ENCODE data around the gene CRACR2A.

CRACR2A gene

DNA sequence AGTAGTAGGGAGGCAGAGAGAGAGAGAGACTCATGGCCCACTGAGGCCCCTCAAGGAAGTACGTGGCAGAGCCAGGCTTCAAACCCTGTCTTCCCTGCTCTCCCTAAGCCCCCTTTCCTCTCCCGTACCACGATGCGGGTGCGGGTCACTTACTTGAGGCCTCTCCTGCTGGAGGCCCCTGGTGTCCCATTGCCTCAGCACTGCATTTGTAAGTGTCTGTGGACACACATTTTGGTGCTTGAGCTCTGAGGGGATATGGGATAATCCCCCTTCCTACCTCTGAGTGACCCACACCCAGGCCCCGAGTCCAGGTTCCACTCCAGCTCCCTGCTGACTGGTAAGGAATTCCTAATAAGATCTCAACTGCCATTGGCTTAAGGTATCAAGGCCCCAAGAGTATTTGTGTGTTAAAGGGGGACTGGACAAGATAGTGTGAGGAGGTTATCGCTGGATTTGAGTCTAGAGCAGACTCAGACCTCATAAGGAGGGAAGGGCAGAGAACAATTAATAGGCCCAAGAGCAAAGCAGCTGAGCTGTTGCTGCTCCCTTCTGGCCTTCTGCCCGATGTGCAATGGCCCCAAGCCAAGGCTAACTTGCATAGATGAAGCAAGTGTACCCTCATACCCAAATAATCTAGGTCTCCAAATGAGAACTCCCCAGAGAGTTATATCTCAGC, 71.9 kb downstream of the CRACR2A start:
- DNase-seq: no peak

DNA sequence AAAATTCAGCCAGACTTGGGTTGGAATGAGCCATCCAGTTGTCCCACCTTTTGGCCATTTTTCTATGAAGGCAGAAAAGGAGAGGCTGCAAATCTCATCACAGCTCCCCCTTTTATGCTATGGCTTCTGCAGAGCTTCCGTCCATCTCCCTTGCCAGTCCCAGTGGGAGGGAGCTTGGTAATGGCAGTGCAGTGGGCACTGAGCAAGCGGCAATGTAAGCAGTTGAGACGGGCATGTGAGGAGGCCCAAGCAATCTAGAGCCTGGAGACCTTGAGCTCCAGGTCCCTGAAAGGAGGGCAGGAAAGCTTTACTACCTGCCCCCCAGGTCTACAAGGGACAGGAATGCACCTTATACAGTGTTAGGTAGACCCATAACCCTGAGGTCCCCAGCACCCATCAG, 73.1 kb downstream of the CRACR2A start:
- no peak for DNase-seq

DNA sequence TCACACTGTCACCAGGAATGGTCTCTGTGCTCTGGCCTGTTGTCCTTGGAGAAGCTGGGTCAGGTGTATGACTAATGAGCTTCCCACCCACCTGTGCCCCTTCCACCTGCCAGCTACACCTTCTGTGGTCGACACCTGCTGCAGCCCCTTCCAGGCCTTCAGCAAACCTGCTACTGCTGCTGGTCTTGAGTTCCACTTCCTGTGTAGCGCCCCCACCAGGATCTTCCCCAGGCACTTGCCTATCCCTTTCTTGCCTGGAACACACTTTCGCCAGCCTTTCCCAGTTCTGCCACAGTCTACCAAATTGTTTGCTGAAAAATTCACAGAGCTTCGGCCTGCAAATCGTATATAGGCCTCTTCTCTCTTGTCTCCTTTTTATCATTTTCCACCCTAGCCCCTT, 75.3 kb downstream of the CRACR2A start:
- DNase-seq: no peak

DNA sequence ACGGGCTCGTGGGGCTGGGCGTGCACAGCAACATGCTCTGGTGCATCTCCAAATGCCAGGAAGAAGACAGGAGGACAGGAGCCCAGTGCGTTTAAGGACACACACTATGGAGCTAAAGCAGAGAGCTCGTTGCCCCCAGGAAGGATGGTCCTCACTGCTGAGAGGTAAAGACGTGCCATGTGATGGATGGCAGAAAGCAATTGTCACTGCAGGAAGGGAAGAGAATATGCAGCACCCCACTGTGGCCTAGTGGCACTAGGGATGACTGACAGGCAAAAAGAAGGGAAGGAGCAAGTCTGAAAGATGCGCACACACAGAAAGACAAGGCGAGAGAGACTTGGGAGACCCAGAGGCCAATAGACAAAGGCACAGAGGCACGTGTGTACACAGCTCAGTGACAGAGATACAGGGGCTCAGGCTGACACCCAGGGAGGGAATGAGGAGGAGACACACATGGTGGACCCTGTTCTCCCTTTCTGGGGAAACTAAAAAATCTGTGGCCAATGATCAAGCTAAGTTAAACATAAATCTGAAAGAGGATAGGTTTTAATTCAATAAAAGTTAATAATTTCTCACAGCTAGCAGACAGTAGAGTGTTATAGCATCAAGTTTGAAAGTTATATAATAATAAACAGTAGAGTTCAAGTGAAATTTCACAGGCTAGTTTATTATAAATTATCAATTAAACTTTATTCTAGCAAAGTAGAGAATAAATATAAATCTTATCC, 78.8 kb downstream of the CRACR2A start:
- no peak for DNase-seq

DNA sequence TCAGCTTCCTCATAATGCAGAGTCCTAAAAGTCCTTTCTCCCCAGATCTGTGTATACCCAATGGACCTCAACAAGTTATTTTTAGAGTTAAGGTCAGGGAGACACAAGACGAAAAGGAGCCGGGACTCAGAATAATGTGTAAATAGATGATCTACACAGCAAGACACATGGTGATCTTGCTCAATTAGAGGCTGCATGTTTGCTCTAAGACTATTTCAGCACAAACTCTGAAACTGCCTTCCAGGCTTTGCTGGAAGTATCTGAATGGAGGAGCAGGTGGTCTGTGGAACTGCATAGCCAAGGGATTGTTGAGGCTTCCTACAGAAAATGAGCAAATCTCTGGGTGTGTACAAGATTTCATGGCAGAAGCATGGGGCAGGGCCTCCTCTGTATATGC, 80.8 kb downstream of the CRACR2A start:
- DNase-seq: no peak

DNA sequence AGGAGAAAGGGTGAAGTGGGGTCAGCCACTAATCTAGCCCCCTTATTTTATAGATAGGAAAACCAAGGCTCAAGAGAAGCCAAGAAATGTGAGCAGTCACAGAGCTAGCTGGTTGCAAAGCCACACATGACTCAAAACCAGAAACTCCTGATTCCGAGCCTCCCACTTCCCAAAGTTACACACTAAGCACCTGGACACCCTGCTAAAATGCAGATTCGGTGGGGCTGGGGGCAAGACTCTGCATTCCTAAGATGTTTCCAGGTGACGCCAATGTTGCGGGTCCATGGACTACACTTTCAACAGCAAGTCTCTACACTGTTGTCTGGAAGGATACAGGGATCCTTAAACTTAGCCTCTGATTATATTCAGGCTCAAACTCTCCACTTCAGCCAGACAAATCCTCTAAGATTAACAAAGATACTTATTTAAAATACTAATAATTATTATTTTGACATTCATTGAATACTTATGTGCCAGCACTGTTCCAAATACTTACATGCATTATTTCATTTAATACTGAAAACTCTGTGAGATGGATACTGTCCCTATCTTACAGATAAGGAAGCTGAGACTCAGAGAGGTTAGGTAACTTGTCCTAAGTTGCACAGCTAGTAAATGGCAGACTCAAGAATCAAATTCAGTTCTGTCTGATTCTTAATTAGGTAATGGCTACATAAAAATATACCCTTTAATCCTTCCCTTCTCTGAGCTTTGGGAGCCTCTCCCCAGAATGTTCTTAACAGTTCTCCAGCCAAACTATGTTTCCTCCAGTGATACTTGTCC, 81.4 kb downstream of the CRACR2A start:
- DNase-seq: no peak

DNA sequence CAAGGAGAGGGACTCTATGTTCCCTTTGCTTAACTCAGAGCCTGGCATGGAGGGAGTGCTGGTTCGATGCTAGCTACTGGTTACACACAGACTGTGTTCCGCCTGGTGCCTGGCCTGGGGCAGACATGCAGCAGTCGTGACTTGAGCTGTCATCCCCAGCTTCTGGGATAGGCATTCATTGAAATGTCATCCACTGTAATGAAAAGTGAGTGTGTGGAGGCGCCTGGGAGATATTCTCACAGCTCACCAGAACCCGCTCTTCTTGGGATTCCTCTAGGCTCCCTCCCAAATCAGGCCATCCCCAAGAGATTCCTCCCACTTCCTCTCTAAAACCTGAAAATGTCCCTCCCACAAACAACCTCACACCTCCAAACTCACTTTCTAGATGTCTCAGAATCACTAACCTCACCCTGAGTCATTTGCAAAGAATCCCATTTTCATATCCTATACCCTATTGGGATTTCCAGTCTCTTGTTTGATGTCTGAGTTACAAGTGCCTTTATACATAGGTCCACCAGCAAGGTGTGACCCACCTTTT, 82.8 kb downstream of the CRACR2A start:
- DNase-seq: no peak

DNA sequence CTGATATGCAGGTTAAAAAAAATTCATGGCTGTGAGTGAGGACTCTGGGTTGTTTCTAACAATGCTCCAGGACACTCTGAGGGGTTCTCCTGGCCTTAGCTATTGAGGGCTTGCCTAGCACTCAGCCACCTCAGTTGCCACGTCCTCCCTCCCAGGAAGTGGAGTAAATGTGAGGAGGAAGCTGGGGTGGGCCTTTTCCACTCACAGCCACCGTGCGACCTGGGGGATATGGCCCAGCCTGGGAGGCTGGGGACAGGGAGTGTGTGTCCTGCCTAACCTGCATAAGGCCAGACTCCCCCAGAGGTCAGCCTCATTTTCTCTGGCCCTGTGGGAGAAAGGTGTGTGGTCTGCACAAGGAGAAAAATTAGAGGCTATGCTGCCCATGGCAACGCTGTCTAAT, 83.3 kb downstream of the CRACR2A start:
- DNase-seq: no peak

DNA sequence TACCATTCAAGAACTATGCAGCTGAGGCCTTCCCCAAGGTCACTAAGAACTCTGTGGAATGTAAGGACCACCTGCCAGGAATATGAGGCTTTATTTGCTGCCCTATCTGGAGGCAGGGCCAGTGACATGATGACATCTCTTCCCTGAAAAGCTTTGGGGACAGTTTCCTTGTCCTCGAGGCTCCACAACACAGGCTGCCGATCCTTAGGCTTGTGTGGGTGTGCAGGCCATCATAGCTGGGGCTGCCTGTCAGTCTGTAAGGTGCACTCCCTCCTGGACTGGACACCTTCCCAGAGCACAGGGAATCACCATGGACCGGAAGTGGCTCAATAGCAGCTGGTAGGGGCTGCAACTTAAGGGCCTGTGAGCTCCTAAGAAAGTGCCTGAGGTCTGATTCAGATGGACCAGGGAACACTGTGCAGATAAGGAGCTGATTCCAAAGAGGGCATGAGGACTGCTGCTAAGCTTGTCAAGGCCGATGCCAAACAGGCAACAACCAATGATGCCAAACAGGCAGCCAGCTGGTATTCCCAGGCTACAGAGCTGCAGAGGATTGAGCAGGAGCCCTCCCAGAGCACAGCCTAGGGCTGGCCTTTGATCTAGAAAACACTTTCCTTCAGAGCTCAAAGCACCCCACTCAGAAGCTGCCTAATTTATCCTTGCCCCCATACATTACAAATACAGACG, 84.3 kb downstream of the CRACR2A start:
- no peak for DNase-seq

DNA sequence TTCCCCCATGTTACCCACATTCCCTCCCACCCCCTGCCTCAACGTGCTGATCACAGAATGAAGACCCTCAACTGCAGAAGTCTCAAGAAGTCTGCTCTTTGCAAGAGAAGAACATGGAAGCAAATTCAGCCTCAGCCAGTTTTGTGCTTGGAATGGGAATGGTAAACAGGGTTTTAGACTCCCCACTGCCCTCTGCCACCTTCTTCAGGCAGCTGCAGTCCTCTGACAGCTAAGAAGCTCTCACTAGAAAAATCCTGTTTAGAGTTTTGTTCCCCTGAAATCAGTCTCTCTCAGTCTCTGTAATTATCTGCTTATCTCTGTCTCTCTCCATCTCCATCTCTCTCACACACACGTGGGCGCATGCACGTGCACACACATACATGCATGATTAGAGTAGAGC, 85.4 kb downstream of the CRACR2A start:
- DNase-seq: no peak

DNA sequence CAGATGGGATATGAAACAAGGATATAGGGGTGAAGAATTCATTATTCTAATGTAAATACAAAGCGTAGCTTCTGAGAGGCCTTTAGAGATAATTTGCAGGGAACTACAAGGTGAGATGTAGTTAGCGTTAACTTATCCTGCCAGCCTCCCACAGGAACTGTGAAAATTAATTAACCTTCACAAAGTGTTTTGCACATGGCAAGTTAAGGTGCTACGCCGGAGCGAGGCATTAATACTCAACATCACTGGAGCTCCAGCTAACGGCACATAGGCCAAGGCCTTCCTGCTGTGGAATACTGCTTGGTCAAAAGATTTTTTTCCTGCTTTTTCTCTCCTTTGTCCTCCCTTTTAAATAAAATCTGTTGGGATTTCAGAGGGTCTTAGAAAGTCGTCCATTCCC, 86.5 kb downstream of the CRACR2A start:
- no peak for DNase-seq

DNA sequence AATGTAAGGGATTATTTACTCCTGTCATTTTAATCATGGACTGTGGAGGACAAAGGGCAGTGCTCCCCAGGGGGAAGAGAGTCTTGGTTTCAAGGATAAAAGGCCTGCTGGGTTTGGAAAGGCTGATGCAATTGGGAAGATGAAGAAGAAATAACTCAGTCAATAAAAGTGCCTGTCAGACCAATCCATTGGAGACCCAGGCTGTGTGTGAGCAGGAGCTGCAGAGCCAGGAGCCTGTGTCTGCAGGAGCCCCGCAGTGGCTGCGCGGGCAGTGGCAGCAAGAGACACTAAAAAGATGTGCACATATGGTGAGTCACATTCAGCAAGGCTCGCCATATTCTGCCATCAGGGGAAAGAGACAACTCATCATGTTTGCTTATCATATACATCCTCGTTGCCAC, 90.4 kb downstream of the CRACR2A start:
- no peak for DNase-seq

DNA sequence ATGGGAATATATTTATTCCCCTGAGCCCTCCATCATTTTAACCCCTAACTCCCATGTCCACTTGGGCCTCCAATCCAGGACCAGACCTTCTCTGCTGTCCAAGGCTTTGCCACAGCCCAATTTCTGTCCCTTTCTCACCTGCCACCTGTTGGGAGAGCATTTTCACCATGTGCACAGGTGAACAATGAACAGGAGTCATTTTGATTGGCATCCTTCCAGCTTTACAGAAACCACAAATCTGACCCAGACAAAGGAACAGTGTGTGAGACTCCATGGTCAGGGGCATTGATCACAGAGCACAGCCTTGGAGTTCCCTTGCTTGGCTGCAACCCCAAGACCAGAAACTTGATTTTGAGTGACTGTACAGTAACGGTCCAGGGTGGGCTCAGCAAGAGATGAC, 91.9 kb downstream of the CRACR2A start:
- no peak for DNase-seq

DNA sequence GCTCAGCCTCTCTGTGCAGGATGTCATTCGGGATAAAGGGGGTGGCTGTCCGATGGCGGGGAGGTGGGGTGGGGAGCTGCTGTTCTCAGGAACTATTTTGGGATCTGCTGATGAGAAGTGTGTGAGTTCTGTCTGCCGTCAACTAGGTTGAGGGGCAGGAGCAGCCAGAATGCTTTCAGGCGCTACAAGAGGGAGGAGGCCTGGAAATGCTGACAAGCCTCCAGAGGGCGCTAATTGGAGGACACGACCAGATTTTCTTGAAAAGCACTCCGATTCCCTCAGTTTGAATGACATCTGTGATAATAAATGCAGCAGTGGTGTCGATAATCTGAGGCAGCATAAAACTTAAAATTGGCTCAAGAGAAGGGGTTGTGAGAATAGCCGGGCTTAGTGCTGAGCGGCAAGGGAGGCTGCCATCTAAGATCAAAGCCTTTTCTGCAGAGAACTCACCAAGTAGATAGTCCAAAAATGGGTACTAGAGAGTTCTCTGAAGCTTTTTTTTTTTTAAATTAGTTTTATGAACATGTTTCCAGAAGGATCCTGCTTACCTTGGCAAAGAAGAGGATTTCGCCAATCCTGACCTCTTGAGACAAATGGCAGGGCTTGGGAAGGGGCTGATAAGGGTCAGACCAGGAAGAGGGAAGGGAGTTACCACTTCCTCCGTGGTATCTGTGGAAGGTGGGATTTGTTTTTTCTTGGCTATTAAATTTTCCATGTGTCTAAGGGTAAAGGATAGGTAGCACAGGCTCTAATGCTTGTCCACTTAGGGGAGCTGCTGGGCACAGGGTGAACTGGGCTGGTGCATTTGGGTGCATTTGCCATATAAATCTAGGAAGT, 94.4 kb downstream of the CRACR2A start:
- DNase-seq: peak in 4 of 6 experiments; percentile 4 to 42 (median 16)

DNA sequence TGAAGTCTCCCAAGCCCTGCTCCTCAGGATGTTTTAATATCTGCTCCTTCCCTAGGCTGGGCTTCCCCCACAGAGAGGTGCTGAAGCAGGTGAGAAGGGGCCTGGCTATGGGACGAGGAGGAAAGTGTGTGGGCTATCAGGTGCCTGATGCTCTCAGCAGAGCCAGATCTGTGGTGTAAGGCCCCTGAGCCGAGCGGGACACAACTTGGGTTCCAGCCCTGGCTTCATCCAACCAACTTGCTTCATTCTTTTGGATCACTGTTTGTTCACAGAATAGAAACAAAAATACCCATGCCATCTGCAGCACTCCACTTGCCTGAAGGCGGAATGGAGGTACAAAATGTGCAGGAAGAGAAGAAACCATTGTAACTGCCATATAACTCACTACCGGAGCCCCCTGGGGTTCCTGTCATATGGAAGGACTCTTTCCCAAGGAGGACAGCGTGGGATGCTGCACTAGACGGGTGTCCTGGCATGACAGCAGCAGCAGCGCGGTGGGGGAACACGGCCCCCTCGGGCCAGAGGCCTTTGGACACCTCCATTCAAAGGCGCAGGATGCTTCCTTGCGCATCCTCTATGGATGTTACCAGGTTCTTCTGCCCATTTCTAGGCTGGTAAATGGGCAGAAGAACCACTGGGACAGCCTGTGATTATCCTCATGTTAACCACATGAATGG, 95.8 kb downstream of the CRACR2A start:
- DNase-seq: no peak

DNA sequence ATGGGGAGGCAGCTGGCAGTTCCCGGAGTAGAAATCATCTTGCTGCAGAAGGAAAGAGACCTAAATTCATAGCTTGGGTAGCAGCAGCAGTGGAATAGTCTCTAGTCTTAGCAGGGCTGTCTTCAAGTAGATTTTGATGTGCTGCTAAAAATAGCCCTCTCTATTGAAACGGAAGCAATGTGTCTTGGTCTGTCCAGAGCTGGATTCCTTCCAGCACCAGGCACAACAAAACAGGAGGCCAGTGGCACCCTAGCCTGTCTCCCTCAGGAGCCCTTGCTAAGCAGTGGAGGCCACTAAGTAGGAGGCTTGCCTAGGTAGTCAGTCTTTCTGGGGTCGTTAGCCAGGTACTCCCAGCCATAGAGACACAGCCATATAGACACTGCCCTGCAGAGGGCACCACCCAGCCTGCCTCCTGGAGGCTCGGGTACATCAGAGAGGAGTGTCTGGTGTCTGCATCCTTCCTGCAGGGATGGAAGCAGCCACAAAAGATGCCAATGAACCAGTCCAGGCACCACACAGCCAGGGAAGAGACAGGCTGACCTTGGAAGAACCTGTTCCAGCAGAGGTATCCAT, 97.5 kb downstream of the CRACR2A start:
- peak in 1 of 6 experiments; percentile 3 for DNase-seq

DNA sequence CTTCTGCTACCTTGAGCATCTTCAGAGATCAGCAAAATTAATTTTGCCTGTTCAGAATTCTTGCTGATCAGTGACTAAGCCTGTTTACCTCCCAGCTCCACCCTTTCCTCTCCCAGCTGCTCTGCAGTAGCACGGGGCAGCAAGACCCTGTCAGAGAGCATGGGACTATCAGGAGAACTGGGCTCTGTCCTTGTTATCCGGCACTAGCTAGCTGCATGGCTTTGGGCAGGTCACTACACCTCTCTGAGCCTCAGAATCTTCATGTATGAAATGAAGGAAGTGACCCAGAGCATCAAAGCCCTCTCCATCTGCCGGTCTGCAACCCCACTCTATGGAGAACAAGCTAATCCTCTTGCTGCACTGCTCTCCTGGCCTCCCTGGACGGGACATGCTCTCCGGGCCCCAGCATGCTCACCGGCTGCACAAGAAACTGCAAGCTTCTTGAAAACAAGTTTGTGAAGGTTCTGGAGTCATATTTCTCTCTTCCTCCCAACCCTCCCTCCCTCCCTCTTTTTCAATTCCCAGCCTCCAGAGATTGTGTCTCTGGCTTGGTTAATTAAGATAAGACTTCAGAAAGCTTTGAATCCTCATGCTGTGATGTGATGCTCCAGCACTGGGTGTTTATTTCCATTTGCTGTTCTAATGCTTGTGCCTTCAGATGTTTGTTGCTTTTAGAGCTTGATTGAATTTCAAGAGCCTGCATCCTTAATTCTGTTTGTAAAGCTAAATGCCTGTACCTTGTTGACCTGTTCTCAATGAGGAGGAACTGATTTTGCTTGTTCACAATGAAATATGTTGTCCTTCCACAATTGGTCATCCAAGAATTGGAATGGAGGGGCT, 101.1 kb downstream of the CRACR2A start:
- DNase-seq: no peak

DNA sequence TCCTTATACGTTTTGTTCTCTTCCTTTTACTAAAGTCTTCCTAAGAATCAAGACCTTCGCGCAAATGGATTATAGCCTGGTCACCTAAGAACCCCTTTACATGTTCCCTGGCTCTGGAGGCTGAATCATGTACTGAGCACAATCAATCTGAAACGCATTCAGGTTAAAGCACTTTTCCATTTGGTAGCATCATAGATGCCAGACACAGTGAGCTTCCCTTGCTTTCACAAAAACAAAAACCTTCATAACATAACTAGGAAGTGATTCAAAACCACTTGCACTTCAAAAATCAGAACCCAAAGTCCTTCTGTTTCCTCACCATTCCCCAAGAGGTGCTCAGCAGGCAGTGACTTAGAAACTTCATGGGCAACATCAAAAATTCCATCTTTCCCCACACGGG, 105.4 kb downstream of the CRACR2A start:
- no peak for DNase-seq

DNA sequence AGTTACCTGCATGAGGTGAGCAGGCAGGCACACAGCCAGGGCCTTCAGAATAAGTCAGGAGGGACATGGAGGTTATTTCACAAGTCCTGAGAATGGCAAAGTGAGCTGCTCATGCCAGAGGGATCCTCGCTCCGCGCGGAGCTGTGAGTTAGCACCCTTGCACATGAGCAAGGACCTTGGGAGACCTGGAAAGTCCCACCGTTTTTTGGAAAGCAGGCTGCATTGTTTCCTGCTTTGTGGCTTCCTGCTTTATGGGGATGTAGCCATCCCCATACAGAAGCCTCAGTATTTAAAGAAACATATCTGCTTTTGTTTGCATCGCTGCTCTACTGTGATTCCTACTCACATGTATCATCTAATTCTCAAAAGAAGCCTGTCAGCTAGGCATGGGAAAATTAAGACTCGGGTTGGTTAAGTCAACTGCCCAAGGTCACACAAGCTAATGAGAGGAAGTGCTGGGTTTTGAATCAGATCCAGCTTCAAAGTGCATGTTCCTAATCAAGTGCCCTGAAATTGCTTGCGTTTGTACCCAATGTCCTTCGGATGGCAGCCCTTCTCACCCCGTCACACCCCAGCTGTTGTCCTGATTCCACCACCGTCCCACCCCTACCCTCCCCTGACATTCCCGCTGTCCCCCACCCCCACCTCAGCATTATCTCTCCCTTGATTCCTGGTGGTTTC, 106.2 kb downstream of the CRACR2A start:
- DNase-seq: no peak

DNA sequence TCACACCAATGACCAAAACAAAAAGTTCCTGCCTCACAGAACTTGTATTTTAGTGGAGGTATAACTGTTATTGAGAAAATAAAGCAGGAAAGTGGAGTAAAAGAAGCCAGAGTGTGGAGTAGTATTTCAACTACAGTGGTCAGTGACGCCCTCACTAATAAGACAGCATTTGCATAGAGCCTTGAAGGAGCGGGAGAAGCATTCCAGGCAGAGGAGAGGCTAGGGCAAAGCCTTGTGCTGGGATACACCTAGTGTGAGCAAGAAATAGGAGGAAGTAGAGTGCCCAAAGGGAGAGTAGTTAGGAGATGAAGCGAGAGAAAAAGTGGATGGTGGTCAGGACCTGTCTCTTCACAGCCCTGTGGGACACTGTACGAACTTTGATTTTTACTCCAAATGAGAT, 107.8 kb downstream of the CRACR2A start:
- no peak for DNase-seq

All from stimulated activated naive CD4-positive, alpha-beta T cell (primary cell).